Fibroblast of the conjunctiva (primary cell): ENCODE results near the gene OR2T8.
"Not testable (repeated sequence)": the region's sequence is repeated elsewhere in the genome, so short reads cannot be mapped to it uniquely, and the experiment has no call there.

Experiments used
- DNase-seq: peaks from one replicate; pipeline ENCODE4 v3.0.0-alpha.2; 2010; ENCODE audit warnings: low read depth

OR2T8 gene

GRCh38 chr1:247919952-247920351 lies at the start of gene OR2T8:
Gene OR2T8, plus strand, starts transcription at chr1:247920252. Its CDS starts 766 bp downstream, at chr1:247921018.
- DNase-seq, result no peak

- DNase-seq, result no peak
These were observed 36.7 kb upstream of the OR2T8 start for GRCh38 chr1:247883346-247883745.

- no peak for DNase-seq
These were observed 35.1 kb upstream of the OR2T8 start for GRCh38 chr1:247884797-247885413.

- no peak for DNase-seq
These were observed 24.9 kb upstream of the OR2T8 start, which contains the start of gene OR2W3 for GRCh38 chr1:247895163-247895637. Gene OR2W3, plus strand, starts transcription at chr1:247895587. Its CDS starts 0 bp downstream, at chr1:247895587.

GRCh38 chr1:247895976-247896375 lies 24.1 kb upstream of the OR2T8 start:
- DNase-seq, result no peak

- no peak for DNase-seq
These were observed 15.9 kb upstream of the OR2T8 start for GRCh38 chr1:247904122-247904521.

- DNase-seq, result no peak
These were observed 14.9 kb upstream of the OR2T8 start for GRCh38 chr1:247905181-247905580.

GRCh38 chr1:247905910-247906503 lies 14.0 kb upstream of the OR2T8 start:
- no peak for DNase-seq

GRCh38 chr1:247906504-247907047 lies 13.5 kb upstream of the OR2T8 start:
- DNase-seq, result no peak

- DNase-seq, result no peak
These were observed 11.3 kb upstream of the OR2T8 start for GRCh38 chr1:247908766-247909165.

GRCh38 chr1:247913786-247914185 lies 6.3 kb upstream of the OR2T8 start:
- DNase-seq, result no peak

- no peak for DNase-seq
These were observed 5.0 kb upstream of the OR2T8 start for GRCh38 chr1:247914941-247915662.

- no peak for DNase-seq
These were observed 3.9 kb downstream of the OR2T8 start for GRCh38 chr1:247923941-247924340.

- no peak for DNase-seq
These were observed 4.8 kb downstream of the OR2T8 start, which contains the start of gene OR2AJ1 for GRCh38 chr1:247924868-247925267. Gene OR2AJ1, plus strand, starts transcription at chr1:247924889. Its CDS starts 8,880 bp downstream, at chr1:247933769.

- no peak for DNase-seq
These were observed 13.9 kb downstream of the OR2T8 start for GRCh38 chr1:247933989-247934388.

GRCh38 chr1:247935781-247936180 lies 15.7 kb downstream of the OR2T8 start:
- no peak for DNase-seq

- DNase-seq, result no peak
These were observed 16.4 kb downstream of the OR2T8 start for GRCh38 chr1:247936415-247936814.

- not testable (repeated sequence) for DNase-seq
These were observed 17.1 kb downstream of the OR2T8 start for GRCh38 chr1:247936965-247937734.

- DNase-seq, result no peak
These were observed 22.6 kb downstream of the OR2T8 start for GRCh38 chr1:247942624-247943023.

GRCh38 chr1:247948558-247948957 lies 28.5 kb downstream of the OR2T8 start, which contains the start of gene OR2L8:
Gene OR2L8, plus strand, starts transcription at chr1:247948858. Its CDS starts 0 bp downstream, at chr1:247948858.
- no peak for DNase-seq

- no peak for DNase-seq
These were observed 33.4 kb downstream of the OR2T8 start for GRCh38 chr1:247953408-247953807.

GRCh38 chr1:247961791-247962190 lies 41.7 kb downstream of the OR2T8 start:
- DNase-seq, result no peak
